Bronchus fibroblast of lung (primary cell): ENCODE data around the gene PSME2. TPM values are rescaled to one million over a fixed set of nuclear protein-coding genes. Genes with fewer than 3 reads are reported as not detected.

ENCODE experiments used
- total RNA-seq: library from RNA; depleted of rRNA; stranded (reverse); fragments of >200 nt; gene quantifications from 2 replicates; pipeline ENCODE4 v1.2.3, GENCODE V29; 2015

Gene PSME2, protein sequence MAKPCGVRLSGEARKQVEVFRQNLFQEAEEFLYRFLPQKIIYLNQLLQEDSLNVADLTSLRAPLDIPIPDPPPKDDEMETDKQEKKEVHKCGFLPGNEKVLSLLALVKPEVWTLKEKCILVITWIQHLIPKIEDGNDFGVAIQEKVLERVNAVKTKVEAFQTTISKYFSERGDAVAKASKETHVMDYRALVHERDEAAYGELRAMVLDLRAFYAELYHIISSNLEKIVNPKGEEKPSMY
- total RNA-seq, result 70.1 and 79.7 TPM in 2 replicates

DNA sequence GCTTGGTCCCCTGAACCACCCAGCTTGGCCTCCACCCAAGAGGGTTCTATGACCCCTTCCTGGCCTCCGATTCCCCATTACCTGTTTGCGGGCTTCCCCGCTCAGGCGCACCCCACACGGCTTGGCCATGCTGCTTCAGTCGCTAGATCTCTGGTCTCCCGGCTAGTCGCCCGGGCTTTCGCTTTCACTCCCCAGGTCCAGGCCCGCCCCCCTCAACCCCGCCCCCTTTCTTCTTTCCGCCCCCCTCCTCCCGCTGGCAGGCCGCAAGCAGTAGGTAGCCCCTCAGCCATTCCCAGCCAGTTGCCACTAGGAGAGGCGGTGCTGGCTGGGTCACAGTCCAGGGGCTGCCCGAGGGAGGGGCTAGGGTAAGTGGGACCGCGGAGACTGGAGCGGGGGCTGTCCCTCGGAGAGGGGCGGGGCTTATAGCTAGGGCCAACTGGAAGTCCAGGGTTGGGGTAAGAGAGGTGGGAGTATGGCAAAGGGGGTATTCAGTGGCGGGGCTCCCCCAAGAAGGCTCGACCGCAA lies at the start of gene PSME2:
Gene PSME2 (minus strand): TSS at position 158 of the 525 bp plus-strand sequence. CDS start 29 bp downstream, at position 129.

GRCh38 chr14:24195186-24196070 lies 49.0 kb upstream of the PSME2 start, which contains the start of gene TM9SF1:
TM9SF1 (minus strand) TSS chr14:24195441; CDS start chr14:24195019, 422 bp downstream.

GRCh38 chr14:24188251-24189058 lies 42.0 kb upstream of the PSME2 start, which contains the start of gene IPO4:
IPO4 (minus strand) TSS chr14:24188816; CDS start chr14:24188787, 29 bp downstream.

DNA sequence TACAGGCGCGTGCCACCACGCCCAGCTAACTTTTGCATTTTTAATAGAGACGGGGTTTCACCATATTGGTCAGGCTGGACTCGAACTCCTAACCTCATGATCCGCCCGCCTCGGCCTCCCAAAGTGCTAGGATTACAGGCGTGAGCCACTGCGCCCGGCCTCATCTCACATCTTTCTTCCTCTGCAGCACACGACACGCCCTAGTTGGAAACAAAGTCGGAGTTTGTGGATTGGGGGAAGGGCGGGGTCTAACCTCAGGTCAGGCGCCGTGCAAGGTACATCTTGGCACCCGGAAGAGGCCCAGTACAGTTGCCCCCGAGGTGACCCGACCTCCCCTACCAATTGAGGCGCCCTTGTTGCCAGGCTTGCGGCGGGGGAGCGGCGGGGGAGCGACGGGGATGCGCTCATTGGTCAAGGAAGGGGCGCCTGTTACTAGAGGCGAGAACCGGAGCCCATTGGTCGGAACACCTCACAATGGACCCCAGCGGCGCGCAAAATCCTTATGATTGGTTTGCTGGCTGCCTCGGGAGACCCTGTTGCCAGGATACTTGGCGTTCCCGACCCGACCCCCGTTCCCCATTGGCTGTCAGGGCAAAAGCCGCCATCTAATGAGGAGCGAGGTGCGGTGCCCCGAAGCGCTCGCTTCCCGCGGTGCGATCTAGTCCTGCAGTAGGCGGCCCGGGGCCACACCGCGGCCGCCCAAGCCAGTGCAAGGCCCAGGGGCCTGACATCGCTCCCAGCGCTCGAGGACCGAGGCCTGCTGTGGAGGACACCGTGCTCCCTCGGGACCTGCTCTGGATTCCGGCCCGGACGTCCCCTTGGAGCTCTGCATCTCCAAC lies 25.2 kb upstream of the PSME2 start, which contains the start of gene REC8:
Gene REC8 (plus strand): TSS at position 659 of the 839 bp plus-strand sequence. CDS start 473 bp downstream, outside the sequence.

GRCh38 chr14:24160850-24161804 lies 14.7 kb upstream of the PSME2 start, which contains the start of gene IRF9:
IRF9 (plus strand) TSS chr14:24161265; CDS start chr14:24162145, 880 bp downstream.

GRCh38 chr14:24146978-24147760 lies 759 bp upstream of the PSME2 start, which contains the start of gene RNF31:
RNF31 (plus strand) TSS chr14:24147498; CDS start chr14:24147699, 201 bp downstream.

DNA sequence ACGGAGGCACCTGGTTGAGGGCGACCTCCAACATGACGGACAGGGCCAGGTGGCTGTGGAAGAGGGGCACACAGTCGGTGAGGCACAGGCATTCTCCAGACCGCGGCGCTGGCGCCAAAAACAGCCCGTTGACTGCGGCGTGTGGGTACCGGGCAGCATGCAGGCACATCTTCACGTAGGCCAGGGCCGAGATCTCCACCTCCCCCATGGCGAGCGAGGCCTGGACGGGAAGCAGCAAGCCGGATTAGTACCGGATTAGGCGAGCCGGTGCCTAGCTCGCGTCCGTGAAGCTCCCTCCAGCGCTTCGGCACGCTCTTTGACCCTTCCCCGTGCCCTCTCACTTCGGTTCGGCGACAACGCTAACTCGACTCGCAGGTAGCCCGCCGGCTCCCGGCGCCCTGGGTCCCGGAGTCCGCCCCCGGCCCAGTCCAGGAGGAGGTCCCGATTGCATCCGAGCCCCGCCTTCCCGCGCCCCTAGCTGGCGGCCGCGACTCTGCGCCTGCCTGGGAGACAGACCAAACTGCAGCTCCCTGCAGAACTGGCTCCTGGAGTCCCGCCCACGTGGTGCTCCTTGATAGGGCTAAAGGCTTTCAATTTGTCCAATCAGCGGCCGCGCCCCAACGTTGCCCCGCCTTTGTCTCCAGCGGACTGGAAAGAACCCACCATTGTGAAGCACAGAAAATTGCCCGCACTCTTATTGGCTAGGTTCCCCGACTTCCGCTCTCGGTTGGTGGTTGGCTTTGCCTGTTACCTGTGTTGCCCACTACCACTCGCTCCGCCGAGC lies 5.1 kb downstream of the PSME2 start, which contains the start of gene EMC9:
Gene EMC9 (minus strand): TSS at position 495 of the 784 bp plus-strand sequence. CDS start 287 bp downstream, at position 208.

DNA sequence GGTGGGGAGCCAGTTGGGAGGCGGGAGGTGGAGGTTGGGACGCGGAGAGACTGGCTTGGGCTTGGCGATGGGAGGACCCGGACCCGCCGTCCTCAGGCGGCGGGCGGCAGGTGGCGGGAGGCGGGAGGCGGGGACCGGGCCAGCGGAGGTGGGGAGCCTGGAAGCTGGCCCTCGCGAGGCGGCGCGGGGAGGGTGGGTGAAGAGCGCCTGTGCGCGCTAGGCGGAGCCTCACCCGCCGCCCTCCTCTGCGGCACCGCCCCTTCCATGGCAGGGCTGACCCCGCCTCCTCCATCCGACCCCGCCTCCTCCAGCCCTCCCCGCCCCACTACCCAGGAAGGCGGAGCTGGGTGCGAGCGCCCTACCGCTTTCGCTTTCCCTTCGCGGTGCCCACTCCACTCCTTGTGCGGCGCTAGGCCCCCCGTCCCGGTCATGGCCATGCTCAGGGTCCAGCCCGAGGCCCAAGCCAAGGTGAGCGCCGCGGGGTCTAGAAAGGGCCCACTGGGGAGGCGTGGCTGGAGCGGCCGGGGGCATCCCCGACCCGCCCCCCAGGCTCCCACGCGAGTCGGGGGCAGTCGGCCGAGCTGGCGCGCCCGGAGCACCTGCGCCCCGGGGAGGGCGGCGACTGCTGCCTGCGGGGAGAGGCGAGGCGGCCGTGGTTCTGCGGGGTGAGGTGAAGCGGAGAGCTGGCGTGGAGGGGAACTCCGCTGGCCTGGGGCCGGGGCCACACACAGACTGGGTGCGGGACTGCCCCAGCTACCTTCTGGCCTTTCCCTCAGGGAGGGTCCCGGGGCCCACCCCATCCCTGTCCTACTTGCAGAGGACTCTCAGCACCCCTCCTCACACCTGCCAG lies 10.4 kb downstream of the PSME2 start, which contains the start of gene PSME1:
Gene PSME1 (plus strand): TSS at position 361 of the 850 bp plus-strand sequence. CDS start 69 bp downstream, at position 430.

GRCh38 chr14:24130380-24130716 lies 16.1 kb downstream of the PSME2 start, which contains the start of gene FITM1:
FITM1 (plus strand) TSS chr14:24130659; CDS start chr14:24131564, 905 bp downstream.

DNA sequence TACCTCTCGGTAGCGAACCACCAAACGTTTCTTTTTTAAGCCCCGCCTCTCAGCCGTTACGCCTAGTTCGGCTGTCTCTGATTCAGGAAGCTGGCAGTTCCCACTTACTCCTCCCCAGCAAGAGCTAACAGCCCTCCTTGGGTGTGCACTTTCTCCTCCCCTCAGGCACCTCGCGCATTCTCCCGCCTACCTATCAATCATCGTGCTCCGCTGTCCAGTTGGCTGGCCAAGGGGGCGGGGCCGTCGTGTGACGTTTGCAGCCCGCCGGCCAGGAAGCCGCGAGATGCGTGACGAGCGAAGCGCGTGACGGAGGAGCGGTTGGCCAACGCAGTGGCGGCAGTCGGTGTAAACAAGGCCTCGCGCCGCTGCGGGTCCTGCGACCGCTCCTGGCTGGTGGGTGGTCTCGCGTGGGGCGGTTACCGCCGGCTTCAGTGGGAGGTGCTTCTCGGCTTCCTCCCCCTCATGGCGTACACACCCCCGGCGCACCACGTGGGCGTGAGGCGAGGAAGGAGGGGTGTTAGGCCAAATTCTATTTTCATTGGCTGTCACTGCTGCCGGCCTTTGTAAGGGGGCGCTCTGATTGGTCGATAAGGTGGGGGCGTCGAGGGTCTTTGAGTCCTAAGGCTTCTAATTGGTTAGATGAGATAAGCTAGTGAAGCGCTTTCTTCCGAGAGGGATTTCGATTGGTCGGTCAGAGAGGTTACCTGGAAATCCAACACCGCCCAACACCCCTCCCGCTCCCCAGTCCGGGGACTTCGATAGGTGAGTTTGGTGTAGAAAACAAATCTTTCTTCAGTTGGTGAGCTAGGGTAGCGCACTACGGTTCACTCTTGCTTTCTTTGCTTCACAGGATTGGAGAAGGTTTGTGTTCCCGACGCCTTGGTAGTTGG lies 31.6 kb downstream of the PSME2 start, which contains the start of the genes DCAF11 and NRL:
Gene DCAF11 (plus strand): TSS at position 246 of the 890 bp plus-strand sequence. CDS start 818 bp downstream, outside the sequence.
Gene NRL (minus strand): TSS at position 418 of the 890 bp plus-strand sequence. CDS start 32,101 bp downstream, outside the sequence.

DNA sequence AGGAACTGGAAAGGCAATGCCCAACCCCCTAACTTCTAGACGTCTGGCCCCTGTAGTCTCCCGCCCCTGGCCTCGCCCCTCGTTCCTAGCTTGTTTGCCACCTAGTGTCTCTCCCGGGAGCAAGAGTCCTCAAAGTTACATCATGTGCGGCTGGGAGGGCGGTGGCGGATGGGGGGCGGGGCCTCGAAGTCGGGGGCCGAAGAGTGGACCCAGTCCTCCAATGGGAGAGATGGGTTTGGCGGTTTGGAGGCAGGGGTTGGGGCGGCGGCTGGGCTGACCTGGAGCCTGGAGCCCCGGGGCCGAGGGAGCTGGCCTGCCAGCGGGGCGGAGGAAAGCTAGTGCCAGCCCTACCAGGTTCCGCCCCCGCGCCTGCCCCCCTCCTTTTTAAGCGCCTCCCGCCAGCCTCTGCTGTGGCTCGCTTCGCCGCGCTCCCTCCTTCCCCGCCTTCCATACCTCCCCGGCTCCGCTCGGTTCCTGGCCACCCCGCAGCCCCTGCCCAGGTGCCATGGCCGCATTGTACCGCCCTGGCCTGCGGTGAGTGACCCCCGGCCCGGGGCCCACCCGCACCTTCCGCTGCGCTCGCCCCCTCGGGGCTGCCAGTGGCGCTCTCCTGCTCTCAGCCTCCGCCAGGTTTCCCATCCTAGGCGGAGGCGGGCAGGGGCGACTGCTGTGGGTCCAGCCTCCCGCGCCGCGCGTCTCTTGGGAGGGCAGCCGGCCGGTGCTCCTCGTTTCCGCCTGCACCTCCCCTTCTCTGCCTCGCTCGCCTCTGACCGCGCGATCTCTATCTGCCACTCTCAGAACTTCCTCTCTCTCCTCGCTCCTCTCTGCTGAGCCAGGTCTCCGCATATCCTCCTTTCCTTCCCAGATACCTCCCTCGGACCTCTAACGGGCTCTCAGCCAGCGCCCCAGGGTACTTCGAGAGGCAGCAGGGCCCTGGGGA lies 52.2 kb downstream of the PSME2 start, which contains the start of gene PCK2:
Gene PCK2 (plus strand): TSS at position 411 of the 940 bp plus-strand sequence. CDS start 95 bp downstream, at position 506.

